Neutrophil (primary cell): ENCODE data around the gene IREB2.

ENCODE experiments used
- H3K27ac ChIP-seq: fragments of 200-600 bp; sonication (generic); 2 replicates; pipeline ENCODE4 v1.5.1; 2016; ENCODE audit warnings: mild to moderate bottlenecking, moderate library complexity
- H3K27me3 ChIP-seq: fragments of 200-600 bp; sonication (generic); 2 replicates; pipeline ENCODE4 v1.6.0; 2016; ENCODE audit warnings: mild to moderate bottlenecking
- H3K36me3 ChIP-seq: fragments of 200-600 bp; sonication (generic); 2 replicates; pipeline ENCODE4 v1.5.1; 2017
- H3K4me1 ChIP-seq, 2 experiments: fragments of 200-600 bp in 1 of 2; sonication (generic) in 1 of 2; 1 replicate in 1 of 2; 2 replicates in 1 of 2; pipeline versions ENCODE4 v1.5.1 to v1.6.1; 2013 to 2016; ENCODE audit warnings: low read depth in 1 of 2, low read length in 1 of 2, mild to moderate bottlenecking in 1 of 2, moderate library complexity in 1 of 2; ENCODE audit not compliant: control insufficient read depth in 1 of 2, insufficient read depth in 1 of 2
- H3K4me3 ChIP-seq, 2 experiments: fragments of 200-600 bp in 1 of 2; sonication (generic) in 1 of 2; 1 replicate in 1 of 2; 2 replicates in 1 of 2; pipeline ENCODE4 v1.5.1; 2013 to 2016; ENCODE audit warnings: low read depth in 1 of 2, low read length in 1 of 2, mild to moderate bottlenecking in 1 of 2, moderate library complexity in 1 of 2
- H3K9me3 ChIP-seq: fragments of 200-600 bp; sonication (generic); 2 replicates; pipeline ENCODE4 v1.5.1; 2016
- CTCF ChIP-seq: fragments of 200-600 bp; sonication (generic); IDR thresholded peaks from 2 replicates; pipeline ENCODE4 v1.5.1; 2016; ENCODE audit warnings: antibody characterized with exemption

Gene IREB2

GRCh38 chr15:78492872-78493271, 54.9 kb downstream of the IREB2 start:
- Histone ChIP-seq H3K36me3 (peaks cover 99% of the 10 kb centered on the region), H3K27me3 (no peaks in the 10 kb centered on the region), H3K27ac (no peak overlapping the region)

GRCh38 chr15:78501857-78502256, 63.8 kb downstream of the IREB2 start:
- Histone ChIP-seq H3K36me3 (peaks cover 40% of the 10 kb centered on the region), H3K27me3 (peaks cover 24% of the 10 kb centered on the region), H3K4me3 (no peak overlapping the region), H3K27ac (no peak overlapping the region), H3K9me3 (no peaks in the 10 kb centered on the region), H3K4me1 (peaks cover 1 to 2% of the 10 kb centered on the region in 2 experiments)
- TF ChIP-seq CTCF: no peak

More at GRCh38 chr15:78492872-78493271, 54.9 kb downstream of the IREB2 start:
- Histone ChIP-seq H3K9me3 (no peaks in the 10 kb centered on the region), H3K4me3 (no peak overlapping the region), H3K4me1 (no peaks in the 10 kb centered on the region)
- TF ChIP-seq CTCF: no peak

- H3K27ac ChIP-seq: no peak overlapping the region
- H3K4me1 ChIP-seq: peaks cover 9 to 10% of the 10 kb centered on the region in 2 experiments
- peaks cover 32% of the 10 kb centered on the region for H3K27me3 ChIP-seq
- no peak for TF ChIP-seq CTCF
- no peaks in the 10 kb centered on the region for H3K9me3 ChIP-seq
- no peak overlapping the region for H3K4me3 ChIP-seq
- H3K36me3 ChIP-seq: peaks cover 33% of the 10 kb centered on the region
Observed at GRCh38 chr15:78502641-78503040, 64.6 kb downstream of the IREB2 start.

GRCh38 chr15:78506971-78507830, 69.2 kb downstream of the IREB2 start, which contains the start of gene HYKK:
Gene HYKK, plus strand, starts transcription at chr15:78507577. Its CDS starts 5,512 bp downstream, at chr15:78513089.
- Histone ChIP-seq H3K27me3 (peaks cover 77% of the 10 kb centered on the region), H3K4me1 (peaks cover 14% of the 10 kb centered on the region in 2 experiments), H3K36me3 (no peaks in the 10 kb centered on the region), H3K4me3 (peak within 1 kb of the TSS; percentile 63 to 67), H3K27ac (no peak within 1 kb of the TSS), H3K9me3 (no peaks in the 10 kb centered on the region)
- no peak for TF ChIP-seq CTCF

- Histone ChIP-seq H3K27me3 (peaks cover 77% of the 10 kb centered on the region), H3K36me3 (no peaks in the 10 kb centered on the region), H3K4me3 (peak overlapping the region; percentile 63 to 67), H3K27ac (no peak overlapping the region), H3K4me1 (peaks cover 14% of the 10 kb centered on the region in 2 experiments), H3K9me3 (no peaks in the 10 kb centered on the region)
- no peak for TF ChIP-seq CTCF
Observed at GRCh38 chr15:78507831-78508160, 69.8 kb downstream of the IREB2 start.
